NCI-H2107 (cell line): ENCODE results near the gene RPUSD3.
"Not testable (repeated sequence)": the region's sequence is repeated elsewhere in the genome, so short reads cannot be mapped to it uniquely, and the experiment has no call there.

Source experiments
- DNase-seq: peaks from one replicate; lab custom pipeline; 2025; lab: John Stamatoyannopoulos, UW

The RPUSD3 gene

DNA sequence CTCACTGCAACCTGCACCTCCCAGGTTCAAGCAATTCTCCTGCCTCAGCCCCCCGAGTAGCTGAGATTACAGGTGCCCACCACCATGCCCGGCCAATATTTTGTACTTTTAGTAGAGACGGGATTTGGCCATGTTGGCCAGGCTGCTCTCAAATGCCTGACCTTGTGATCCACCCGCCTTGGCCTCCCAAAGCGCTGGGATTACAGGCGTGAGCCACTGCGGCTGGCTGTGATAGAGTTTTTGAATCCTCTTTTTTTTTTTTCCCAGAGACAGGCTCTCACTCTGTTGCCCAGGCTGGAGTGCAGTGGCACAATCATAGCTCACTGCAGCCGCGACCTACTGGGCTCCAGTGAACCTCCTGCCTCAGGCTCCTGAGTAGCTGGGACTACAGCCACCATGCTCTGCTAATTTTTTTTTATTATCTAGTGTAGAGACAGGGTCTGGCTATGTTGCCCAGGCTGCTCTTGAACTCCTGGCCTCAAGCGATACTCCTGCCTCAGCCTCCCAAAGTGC lies 21.4 kb upstream of the RPUSD3 start:
- not testable (repeated sequence) for DNase-seq

DNA sequence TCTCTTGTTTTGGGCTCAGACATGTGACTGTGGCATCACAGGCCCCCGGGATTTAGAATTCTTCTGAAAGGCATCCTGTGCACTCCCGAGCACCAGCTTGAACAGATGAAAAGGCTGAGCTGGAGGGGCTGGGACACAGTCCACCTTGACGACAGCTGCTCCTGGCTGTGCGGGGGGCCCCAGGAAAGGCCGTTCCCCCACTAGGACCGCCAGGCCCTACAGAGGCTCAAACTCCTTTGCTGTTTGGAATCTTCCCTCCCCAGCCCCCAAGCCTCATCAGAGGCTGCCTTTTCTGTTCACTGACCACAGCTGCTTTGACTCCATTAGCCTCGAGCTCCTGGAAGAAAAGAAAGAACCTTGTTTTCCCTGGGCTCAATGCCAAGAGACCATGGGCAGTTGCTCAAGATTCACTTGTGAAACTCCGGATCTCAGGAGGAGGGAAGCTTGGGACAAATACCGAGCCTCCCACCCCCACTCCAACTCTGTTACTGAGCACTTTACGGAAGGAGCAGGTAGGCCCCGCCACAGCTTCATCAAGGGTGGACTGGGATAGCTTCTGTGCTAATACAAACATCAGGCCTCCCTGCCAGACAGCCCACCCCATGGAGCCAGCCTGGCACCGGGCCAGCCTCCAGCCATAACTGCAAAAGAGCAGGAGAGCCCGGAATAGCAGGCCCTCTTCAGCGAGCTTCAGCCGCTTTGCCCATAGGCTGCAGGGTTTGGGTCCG lies 20.6 kb upstream of the RPUSD3 start:
- DNase-seq, result no peak

DNA sequence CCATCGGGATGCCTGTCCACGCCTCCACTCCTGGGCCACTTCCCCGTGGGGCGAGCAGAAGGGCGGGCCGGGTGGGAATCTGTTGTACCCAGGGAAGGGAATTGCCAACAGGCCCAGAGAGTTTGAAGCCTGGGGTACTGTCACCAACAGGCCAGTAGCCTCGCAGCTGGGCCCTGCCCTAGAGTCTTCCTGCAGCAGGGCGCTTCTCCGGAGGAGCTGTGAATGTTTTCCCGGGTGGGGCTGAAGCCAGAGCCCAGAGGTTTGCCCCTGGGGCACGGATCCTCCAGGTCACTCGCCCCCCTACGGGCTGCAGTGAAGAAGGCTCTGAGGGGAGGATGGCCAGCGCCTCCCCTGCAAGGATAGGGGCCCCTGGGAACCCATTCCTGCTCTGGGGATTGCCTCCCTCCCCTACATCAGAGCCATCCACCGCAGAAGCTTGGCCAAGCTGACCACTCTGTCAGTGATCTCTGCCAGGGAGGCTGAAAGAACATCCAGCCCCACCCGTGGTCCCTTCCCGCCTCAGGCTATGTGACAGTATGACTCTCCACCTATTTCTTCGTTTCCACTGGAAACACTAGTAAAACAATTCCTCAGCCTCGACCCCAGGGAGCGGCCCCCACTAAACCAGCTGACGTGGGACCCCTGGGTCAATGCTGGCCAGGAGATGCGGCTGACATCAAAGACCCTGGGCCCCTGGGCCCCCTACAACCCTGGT lies 19.4 kb upstream of the RPUSD3 start:
- DNase-seq, result no peak

DNA sequence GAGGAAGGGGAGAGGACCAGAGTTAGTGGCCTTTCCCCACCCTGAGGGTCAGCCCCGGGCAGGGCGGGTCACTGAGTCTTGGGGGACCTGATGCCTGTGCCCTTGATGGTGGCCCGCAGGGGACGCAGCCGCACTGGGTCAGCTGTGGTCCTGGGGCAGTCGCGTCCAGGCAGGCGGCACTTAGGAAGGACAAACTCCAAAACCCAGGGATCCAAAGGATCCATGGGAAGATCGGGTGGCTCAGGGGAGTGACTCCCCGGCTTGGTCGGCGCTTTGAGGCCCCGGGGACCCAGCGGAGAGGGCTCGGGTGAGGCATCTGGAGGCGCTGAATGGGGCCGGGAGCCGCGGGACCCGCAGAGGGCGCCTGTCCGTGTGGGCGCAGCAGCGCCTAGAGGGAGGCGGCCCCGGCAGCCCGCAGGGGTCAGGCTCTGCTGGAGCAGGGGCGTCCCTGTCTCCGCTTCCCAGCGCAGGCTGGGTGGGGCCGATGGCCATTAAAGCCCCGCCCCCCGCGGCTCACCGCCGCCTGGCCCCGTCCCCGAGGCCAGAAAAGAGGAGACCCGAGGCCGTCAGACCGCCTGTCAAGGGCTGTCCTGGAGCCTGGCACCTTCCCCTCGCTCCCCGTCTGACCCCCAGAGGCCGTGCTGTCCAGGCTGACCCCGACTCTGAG lies 18.7 kb upstream of the RPUSD3 start:
- DNase-seq, result no peak

DNA sequence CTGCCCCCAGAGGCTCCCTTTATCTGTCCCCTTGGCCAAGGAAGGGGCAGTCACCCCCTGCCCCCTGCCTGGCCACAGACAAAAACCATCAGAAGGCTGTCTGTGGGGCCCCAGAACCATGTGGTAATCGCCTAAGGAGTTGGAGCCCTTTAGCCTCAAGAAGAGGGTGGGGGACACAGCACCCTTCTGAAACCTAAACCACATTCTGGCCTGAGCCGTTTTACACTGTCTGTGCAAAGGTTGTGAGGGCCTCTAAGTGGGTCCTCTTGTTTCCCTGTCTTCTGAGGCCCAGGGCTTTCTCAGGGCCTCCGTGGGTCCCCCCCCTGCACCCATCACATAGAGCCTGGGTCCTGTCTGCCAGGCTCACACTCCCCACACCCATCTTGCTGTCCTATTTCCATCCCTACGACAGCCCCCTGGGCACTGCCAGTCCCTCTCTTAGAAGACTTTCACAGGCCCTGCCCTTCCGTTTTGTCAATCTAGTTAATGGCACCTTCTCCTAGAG lies 17.9 kb upstream of the RPUSD3 start:
- no peak for DNase-seq

DNA sequence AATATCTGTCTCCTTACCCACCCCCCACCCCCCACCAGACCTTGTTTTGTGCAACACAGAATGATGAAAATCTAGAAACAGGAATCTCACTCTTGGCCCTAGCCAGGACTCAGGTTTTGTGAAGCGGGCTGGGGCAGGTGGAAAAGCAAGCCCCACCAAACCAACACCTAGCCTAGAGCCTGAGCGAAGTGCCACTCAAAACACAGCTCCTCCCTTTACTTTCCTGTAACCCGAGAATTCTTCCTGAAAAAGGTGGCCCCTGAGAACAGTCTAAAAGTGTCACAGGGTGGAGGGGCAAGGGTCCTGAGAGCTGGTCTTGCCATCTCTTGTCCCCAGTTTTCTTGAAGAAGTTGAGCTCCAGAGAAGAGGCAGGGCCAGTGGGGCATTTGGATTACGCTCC lies 17.4 kb upstream of the RPUSD3 start:
- DNase-seq, result no peak

DNA sequence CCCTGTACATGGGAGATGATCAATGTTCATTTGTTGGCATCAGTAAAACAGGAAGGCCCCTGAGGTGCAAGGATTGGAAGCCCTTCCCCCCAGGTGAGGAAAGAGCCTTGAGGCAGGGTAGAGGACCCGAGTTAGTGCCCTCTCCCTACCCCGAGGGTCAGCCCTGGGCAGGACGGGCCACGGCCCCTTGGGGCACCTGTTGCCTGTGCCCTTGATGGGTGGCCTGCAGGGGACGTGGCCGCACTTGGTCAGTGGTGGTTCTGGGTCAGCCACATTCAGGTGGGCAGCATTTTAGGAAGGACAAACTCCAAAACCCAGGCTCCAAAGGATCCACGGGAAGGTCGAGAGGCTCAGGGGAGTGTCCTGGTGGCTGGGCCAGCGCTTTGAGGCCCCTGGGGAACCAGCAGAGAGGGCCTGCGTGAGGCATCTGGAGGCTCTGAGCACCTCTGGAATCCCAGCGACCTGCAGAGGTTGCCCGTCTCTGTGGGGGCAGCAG lies 15.8 kb upstream of the RPUSD3 start:
- DNase-seq, result no peak

DNA sequence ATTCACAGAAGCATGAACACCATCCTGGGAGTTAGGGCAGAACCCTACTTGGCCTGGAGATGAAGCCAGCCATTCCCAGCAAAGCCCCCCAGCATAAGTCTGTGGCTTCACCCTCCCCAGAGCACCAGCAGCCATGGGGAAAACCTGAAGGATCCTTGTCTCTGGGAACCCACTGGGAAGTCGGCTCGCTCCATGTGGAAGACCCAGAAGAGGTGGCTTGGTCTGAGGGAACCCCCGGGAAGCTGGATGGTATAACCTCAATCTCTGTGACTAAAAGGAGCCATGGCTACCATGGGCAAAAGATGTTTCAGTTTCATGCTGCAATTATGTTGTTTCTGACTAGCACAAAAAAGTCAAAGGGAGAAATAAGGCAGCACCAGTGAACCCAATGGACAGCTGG lies 11.8 kb upstream of the RPUSD3 start:
- DNase-seq, result no peak

DNA sequence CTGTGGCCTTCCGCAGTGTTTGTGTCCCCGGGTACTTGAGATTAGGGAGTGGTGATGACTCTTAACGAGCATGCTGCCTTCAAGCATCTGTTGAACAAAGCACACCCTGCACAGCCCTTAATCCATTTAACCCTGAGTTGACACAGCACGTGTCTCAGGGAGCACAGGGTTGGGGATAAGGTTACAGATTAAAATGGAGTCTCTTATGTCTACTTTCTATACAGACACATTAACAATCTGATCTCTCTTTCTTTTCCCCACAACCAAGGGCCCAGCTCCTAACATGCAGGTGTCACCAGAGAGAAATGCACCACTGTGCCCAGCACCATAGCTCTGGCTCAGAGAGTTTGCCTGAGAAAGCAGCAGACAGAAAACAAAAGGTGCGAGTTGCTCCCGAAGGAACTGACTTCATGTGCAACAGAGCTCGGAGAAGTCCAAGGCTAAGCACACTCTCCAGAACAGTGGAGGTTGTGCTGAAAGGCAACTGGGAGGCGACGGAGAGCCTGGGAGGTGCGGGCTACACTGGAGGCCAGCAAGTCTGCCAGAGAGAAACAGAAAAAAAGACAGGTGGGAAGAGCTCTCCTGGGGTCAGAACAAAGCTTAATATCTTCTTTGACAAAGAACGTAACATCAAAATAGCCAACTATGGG lies 10.6 kb upstream of the RPUSD3 start:
- DNase-seq, result not testable (repeated sequence)

DNA sequence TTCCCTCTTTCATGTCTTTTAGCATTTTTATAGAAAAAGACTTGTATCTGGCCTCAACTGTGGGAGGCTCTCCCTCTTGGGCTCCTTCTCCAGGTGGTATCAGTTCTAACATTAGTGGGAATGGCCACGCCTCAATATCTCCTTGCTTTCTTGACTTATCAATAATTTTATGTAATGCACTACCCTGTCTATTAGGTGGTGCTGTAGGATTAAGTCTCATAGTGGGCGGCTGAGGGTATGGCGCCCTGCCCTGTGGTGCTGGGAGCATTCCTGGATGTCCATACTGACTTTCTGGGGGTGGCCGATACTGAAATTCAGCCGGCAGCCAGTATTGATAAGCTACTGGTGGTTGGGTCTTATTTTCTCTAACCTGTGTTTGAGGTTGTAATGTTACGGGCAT lies 8.7 kb upstream of the RPUSD3 start:
- DNase-seq, result no peak

DNA sequence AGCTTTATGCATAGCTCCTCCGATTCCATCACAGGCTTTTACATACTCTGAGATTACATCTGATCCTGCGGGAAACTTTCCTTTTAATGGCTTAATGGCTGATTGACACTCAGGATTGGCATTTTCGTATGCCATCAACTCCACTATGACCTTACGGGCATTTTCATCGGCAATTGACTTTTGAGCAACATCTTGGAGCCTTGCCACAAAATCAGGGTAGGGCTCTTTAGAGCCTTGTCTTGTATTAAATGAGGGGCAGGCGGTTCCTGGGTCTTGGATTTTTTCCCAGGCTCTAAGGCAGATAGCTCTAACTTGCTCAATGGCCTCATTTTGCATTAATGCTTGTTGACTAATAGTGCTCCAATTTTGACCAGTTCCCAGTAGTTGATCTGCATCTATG lies 8.1 kb upstream of the RPUSD3 start:
- not testable (repeated sequence) for DNase-seq

DNA sequence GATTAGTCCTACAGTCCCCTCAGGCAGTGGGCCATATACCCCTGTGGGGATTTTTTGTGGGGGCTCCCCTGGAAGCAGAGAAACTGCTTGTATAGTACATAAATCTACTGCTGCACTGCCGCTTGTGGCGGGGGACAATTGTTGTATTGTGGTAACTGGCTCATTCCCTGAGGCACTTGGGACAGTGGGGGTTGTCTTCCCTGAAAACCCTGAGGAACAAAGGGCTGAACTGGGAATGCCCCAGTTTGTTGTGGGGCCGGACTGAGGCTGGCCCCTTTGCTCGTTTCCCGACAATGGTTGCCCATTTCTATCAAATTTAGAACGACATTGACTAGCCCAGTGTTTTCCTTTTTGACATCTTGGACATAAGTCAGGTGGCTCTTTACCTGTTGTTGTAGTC lies 7.6 kb upstream of the RPUSD3 start:
- not testable (repeated sequence) for DNase-seq

DNA sequence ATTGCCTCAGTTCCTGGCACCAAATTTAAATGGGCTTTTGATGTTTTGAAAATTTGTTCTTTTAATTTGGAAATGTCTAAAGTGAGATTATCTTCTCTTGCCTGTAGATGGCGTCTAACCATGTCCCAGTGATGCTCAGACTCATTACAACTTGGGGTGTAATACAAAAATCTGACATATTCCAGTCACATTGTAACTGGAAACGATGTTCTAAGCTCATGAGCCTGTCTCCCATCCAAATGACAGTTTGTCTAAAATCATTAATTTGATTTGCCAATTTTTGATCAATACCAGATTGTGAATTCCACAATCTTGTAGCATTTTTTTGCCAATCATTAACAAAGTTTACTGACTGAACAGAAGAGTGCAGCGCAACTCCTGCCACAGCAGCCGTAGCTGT lies 5.1 kb upstream of the RPUSD3 start:
- not testable (repeated sequence) for DNase-seq

DNA sequence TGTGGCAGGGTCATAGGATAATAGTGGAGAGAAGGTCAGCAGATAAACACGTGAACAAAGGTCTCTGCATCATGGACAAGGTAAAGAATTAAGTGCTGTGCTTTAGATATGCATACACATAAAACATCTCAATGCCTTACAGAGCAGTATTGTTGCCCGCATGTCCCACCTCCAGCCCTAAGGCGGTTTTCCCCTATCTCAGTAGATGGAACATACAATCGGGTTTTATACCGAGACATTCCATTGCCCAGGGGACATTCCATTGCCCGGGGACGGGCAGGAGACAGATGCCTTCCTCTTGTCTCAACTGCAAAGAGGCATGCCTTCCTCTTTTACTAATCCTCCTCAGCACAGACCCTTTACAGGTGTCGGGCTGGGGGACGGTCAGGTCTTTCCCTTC lies 4.1 kb upstream of the RPUSD3 start:
- DNase-seq, result not testable (repeated sequence)

DNA sequence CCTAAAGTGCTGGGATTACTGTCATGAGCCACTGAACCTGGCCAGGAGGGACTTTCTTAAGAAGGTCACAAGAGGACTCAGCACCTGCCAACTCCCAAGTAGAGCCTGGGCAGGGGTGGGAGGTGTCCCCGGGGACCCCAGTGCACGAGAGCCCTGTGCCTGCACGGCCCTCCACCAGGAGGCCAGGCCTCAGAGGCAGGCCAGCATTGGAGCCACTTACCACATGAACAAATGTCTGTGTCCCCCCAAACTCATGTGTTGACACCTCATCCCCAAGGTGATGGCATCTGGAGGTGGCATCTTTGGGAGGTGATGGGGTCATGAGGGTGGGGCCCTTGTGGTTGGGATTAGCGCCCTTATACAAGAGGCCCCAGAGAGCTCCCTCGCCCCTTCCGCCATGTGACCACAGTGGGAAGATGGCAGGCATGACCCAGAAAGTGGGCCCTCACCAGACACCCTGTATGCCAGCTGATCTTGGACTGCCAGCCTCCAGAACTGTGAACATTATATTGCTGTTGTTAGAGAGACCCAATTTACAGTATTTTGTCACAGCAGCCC lies 3.2 kb upstream of the RPUSD3 start:
- DNase-seq, result no peak

DNA sequence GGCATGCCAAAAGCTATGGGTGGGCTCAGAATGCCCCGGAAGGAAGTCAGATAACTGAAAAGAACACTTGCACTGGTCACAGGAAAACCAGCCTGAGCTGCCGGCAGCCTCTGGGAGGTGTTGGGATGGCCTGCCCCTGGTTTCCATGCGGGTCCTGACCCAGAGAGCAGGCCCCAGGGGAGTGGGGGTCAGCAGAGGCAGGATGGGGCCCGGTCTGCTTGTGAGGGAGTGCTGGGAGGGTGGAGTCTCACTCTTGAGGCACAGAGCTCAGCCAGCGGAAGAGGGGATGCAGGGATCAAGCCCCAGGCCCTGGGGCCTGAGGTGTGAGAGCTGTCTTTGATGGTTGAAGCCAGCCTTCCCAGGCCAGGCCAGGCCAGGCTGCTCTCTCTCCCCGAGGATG lies 2.4 kb upstream of the RPUSD3 start:
- DNase-seq, result no peak

DNA sequence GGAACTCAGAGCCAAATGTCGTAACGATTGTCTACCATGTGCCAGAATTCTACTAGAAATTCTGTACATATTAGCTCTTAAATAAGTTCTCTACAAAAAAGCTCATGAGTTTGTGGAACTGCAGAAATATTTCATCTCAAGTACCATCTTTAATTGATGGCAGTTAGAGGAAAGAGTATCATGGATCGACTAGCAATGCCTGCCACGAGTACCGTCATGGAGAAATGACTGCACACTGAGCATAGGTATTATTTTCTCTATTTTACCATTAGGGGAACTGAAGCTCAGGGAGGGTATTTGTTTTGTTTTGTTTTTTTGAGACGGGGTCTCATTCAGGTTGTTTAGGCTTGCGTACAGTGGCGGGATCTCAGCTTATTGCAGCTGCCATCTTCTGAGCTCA lies 2.8 kb downstream of the RPUSD3 start:
- no peak for DNase-seq

DNA sequence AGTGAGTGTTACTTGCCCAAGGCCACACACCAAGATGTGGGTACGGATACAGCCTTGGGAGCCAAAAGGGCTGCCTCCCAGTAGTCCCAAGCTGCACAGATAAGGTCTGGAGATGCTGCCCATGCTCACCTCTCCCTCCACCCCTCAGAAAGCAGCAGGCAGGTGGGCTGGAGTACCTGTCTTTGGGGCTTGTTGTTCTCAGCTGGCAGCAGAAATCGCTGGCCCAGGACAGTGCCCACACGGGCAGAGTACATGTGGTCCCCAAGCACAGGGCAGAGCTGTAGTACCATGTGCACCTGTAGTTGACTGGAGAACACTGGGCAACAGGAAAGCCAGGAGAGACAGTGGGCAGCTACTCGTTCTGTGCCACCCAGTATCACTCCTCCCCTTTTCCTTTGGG lies 5.0 kb downstream of the RPUSD3 start:
- no peak for DNase-seq

DNA sequence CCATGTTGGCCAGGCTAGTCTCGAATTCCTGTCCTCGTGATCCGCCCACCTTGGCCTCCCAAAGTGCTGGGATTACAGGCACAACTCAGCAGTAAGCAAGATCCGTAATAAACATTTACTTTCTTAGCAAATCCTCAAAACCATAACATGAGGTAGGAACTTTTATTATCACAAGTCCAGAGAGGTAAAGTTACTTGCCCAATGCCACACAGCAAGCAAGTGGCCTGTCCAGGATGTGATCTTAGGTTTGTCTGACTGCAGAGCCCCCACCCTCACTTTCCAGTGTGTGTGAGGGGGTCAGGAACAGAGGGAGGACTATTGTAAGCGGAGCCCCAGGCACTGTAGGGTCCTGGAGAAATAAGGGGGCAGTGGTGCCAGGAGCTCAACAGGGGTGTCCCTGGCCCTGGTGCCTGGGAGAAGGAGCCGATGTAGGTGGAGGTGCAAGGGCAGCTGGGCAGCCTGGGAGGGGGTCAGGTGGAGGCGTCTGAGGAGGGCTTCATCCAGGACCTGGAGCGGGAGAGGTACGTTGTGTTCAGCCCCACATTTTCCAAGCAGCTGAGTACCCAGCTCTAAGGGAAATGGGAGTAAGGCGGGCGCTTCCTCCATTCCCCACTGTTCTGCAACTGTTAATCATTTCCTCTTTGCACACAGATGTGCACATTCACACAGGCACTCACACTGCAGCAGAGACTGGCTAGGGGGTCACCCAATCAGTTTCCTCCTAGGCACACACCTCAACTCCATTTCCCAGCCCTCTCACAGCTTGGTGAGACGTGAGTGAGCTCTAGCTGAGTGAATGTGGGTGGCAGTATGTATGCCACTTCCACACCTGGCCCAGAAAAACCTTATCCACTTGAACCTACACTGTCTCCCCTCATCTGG lies 5.9 kb downstream of the RPUSD3 start:
- DNase-seq, result no peak

DNA sequence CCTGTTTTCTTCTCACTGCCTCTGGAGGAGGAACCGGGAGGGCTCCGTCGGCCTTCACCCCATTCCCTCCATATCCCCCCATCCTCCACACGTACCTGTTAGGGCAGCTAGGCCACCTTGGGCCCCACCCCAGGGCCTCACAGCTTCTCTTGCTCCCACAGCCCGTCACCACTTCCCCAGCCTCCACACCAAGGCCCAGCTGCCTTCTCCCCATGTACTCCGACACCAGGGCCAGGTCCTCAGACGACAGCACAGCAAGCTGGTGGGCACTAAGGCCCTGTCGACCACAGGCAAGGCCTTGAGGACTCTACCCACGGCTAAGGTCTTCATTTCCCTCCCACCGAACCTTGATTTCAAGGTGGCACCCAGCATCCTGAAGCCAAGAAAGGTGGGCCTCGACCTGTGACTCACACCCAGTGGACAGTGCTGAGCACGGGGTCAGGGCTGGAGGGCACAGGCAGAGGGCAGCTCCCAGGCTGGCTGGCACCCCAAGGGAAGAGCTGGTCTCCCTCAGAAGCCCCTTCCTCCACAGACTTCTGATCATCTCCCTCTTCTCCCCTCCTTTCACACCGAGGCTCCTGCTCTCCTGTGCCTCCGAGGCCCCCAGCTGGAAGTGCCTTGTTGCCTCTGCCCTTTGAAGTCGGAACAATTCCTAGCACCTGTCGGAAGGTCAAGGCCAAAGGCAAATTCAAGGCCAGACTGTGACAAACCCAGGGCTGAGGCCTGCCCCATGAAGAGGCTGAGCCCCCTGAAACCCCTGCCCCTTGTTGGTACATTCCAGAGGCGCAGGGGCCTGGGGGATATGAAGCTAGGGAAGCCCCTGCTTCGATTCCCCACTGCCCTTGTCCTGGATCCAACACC lies 9.1 kb downstream of the RPUSD3 start:
- no peak for DNase-seq
